Tibial nerve (tissue), 4 donors: ENCODE measurements around the gene HS6ST3.

Experiments used
- CTCF ChIP-seq, 5 experiments: fragments of 200-600 bp in 3 of 5; fragments of 450-650 bp in 2 of 5; sonication (generic) in 3 of 5; IDR thresholded peaks; one replicate each; pipeline ENCODE4 v1.5.1; 2016 to 2019; ENCODE audit warnings: antibody characterized with exemption in 5 of 5, mild to moderate bottlenecking in 3 of 5, moderate library complexity in 2 of 5
- EP300 ChIP-seq, 2 donors: sonication (generic); formaldehyde crosslinking; IDR thresholded peaks; one replicate each; pipeline ENCODE4 v1.6.1; 2017; ENCODE audit warnings: antibody characterized with exemption in 2 of 2, mild to moderate bottlenecking in 1 of 2
- POLR2A ChIP-seq, 2 donors: fragments of 450-650 bp; IDR thresholded peaks; one replicate each; pipeline ENCODE4 v1.6.1; 2017; ENCODE audit warnings: antibody characterized with exemption in 2 of 2, mild to moderate bottlenecking in 2 of 2, moderate library complexity in 2 of 2

GRCh38 chr13:96652506-96652905, 562.6 kb downstream of the HS6ST3 start:
- no peak for TF ChIP-seq CTCF (IDR thresholded peaks at IDR 0.05)
- TF ChIP-seq EP300 (IDR thresholded peaks at IDR 0.05), result no peak
- no peak for TF ChIP-seq POLR2A (IDR thresholded peaks at IDR 0.05)
